HG02970 (cell line): ENCODE results near the gene CARMIL1.

Source experiments
- ATAC-seq: cut with Tn5 transposase; IDR thresholded peaks from one replicate; pipeline ENCODE4 v1.9.1; 2021; ENCODE audit warnings: mild to moderate bottlenecking, moderate library complexity, moderate number of reproducible peaks; ENCODE audit not compliant: unreplicated experiment, low FRiP score

Gene CARMIL1

DNA sequence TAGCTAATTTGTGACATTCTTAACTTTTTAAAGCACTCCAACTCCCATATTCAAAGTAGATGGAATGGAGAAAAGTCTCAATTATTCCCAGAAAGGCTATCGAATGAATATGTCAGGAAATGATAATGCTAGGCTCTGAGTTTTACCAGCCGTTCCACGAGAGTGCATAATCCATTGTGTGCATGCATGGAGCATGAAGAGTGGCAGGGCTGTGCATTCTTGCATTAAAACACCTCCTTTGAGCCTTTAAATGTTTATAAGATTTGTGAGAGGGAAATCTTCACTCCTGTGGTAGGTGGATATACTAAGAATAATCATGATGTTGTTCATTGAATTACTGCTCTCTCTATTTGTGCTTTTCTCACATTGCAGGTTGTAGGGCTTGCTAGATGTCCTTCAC lies 178.3 kb downstream of the CARMIL1 start:
- ATAC-seq = no peak

DNA sequence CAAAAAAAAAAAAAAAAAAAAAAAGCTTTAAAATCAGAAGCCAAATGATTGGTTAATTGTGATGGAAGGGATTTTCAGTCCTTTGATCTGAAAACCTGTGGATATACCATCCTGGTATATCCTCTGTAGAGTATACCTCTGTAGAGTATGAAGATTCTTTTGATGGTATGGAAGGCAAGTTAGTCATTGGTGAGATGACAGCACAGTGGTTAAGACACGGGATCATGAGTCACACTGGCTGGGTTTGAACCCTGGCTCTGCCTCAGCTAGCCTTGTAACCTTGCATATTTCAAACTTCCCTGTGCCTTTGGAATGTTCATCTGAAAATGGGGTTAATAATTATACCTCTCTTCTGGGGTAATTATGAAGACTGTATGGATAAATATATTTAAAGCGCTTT lies 179.3 kb downstream of the CARMIL1 start:
- no peak for ATAC-seq

DNA sequence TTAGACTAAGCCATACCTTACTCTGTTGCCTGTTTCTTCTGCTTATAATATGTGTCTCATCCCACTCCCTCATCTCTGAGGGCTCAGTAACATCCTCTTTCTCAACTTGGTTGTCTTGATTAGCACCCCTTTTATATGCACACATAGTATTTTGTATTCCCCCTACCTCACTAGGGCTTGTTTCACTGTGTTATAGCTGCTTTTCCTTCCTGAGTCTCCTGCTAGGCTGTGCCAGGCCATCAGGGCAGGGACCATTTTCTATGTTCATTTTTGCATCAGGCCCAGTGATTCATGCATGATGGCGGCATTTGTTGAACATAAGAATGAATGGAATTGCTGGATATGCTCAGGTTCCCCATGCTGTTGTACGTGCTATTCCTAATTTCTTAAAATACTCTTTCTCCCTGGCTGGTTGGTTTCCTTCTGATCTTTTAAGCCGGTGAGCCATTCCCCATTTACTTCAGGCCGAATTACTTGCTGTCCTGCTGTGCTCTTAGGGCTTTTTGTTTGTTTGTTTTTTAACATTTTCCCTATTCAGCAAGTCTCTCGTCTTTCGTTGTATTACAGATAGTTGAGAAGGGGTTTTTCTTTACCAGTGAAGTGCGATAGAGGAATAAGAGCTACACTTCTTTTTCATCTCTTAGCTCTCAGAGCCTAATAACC lies 183.2 kb downstream of the CARMIL1 start:
- ATAC-seq = no peak

DNA sequence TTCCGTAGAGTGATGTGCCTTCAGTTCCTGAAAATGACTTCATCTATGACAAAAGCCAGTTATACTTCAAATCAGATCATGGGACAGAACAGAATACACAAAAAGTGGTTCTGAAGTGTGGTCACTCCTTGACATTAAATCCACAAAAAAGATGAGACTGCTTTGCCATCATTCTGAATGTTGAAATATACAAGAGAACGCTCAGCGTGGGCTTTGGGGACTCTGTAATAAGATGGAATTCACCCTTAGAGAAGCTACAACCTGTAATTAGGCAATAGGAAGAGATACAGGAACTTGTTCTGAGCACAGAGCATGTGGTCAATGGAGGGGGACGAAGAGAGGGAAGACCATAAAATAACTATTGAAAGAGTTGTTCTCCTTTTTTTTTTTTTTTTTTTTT lies 184.3 kb downstream of the CARMIL1 start:
- no peak for ATAC-seq

DNA sequence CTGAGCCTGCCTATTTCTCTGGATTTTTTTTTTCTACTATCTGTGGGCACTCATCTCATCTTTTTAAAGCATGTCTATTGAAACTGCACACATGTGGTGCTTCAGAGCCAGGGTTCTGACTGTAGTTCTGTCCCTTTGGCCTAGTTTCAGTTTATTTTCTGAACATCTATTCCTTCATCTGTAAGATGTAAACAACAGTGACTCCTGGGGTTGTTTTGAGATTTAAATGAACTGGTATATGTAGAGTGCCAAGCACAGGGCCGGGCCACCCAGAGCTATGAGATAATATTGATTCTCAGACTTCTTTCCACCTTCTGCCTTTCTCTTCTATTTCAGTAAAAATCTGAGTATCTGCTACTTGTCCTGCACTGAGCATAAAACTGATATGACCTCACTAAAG lies 185.1 kb downstream of the CARMIL1 start:
- ATAC-seq = no peak

DNA sequence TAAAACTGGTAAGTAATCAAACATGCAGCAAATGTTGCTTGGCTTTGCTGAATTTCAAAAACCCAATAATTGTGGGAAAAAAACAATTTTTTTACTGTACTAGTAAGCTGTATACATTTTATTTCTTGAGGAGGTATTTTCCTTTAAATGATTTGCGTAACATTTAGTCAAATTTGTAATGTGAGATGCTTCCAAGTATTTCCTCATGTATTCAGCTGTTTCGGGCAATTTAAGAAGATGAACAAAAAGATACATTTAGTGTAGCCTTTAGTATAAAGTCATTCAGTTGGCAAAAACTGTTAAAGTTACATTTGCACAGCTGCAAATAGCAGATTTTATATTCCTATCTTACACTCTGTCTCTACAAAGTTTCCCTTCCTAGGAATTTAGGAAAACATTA lies 186.8 kb downstream of the CARMIL1 start:
- ATAC-seq = no peak

DNA sequence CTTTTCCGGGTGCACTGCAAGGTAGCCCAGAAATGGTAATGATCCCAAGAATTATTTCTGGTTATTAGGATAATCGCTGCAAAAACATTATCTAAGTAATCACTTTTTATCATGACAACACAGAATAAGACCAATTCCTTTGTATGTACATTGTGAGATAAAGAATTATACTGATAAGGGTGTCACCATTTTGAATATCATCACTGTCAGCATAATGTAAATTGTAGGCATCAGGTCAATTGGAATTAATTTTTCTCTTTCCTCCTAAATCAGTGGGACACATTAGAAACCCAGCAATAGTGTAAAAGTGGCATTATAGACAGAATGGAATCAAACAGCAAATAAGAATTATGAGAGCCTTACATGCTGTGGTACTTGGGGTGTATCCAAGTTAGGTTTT lies 189.7 kb downstream of the CARMIL1 start:
- ATAC-seq = no peak

DNA sequence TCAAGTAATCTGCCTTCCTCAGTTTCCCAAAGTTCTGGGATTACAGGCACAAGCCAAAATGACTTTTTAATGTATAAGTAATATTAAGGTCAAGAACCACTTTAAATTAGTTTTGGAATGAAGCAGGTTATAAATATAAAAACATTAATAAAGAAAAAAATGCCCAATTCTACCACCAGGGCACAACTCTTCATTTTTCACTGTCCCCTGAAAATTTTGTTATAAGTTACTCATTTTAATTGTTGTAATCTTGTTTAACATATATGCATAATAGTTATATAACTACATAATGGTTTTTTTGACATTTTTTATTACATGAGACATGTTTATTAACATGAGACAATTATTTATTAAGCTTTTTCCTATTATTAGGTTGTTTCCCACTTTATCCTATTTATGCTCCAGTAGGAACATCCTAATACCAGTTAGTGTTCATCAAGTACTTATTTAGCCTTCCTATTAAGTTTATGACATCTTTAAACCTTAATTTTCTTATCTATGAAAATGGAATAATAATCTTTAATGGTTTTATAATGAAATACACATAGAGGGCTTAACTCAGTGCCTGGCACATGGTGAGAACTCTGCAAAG lies 190.7 kb downstream of the CARMIL1 start:
- no peak for ATAC-seq

DNA sequence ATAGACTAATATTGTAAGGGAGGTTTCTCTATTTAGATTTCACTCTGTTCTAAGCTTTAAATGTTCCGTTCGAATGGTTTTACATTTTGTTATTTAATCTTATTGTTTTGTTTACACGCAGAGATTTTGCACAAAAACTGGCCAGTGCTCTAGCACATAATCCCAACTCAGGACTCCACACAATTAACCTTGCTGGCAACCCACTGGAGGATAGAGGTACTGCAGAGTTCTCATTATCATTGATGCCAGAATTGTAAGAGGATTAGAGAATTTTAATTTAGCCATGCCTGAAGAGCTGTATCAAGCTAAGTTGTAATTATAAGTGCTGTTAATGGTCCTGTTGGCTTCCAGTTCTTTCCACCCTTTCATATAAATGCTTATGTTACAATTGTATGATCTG lies 193.1 kb downstream of the CARMIL1 start:
- no peak for ATAC-seq

DNA sequence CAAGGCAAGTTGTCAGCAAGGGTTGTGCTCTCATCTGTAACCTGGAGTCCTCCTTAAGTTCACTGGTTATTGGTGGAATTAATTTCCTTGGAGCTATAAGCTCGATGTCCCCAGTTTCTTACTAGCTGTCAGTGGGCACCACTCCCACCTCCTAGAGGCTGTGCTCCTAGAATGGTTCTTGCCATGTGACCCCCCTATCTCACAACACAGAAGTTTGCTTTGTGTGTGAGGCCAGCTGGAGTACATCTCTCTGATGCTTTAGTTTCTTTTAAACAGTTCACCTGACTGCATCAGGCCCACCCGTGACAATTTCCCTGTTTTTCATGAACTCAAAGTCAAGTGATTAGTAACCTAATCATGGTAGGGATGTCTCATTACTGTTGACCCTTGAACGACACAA lies 193.7 kb downstream of the CARMIL1 start:
- no peak for ATAC-seq

DNA sequence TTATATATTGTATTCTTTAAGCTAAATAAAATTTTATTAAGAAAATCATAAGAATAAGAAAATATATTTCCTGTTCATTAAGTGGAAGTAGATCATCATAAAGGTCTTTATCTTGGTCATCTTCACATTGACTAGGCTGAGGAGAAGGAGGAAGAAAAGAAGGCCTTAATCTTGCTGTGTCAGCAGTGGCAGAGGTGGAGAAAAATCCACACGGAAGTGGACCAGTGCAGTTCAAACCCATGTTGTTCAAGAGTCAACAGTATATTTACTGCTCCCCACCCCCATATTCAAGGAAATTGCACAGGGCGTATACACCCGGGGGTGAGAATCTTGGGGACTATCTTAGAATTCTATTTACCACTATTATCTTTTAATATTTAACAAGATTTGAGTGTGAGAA lies 194.3 kb downstream of the CARMIL1 start:
- ATAC-seq = no peak

DNA sequence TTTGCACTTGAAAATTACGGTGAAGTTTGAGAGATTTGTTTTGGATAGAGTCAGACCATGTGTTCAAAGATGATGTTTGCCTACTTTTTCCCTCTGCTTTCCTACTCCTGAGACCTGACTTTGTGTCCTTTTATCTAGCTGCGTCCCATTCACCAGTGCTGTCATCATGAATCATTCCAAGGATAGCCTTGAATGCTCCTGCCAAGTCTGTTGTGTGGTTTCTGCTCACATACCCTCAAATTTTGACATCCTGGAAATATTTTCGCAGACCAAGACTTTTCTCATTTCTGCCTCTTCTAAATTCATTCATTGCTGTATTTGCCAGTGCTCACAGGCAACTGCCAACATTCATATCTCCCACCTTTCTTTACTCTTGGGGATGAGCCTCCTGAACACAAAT lies 197.0 kb downstream of the CARMIL1 start:
- no peak for ATAC-seq

DNA sequence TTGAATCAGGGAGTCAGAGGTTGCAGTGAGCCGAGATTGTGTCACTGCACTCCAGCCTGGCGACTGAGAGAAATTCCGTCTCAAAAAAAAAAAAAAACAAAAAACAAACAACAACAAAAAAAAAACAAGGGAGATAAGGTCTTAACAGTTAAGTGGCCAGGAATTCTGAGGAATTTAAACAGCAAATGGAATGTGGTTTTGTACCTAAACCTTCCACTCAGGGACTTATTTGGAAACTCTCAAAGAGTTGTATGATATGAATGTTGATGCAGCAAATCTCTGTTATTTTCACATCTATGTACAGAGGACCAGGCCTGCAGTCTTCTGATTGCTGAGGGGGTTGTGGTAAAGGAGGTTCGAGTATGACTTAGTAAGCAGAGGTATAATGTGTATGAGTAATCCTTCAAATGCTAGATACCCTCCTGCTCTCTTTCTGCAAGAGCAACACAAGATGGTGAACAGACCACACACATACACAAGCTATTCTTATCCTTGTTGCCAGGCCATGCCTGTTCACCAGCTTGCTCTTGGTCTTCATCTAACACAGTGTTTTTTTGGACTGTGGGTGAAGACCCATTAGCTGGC lies 197.9 kb downstream of the CARMIL1 start:
- no peak for ATAC-seq

DNA sequence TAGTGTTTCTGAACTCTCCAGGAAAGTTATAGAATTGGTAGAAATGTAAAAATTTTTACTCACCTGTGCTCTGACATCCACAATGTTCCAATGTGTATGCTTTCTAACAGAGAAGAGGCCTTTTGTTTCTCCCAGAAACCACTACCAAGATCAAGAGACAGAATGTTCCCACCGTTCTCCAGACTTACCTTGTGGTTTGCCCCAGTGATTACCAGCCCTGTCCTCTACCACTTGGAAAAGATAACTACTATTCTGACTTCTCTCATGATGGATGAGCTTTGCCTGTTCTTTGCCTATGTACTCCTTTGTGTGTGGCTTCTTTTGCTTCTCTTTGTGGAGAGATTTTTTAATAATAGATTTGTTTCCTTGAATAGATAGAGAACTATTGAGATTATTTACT lies 199.8 kb downstream of the CARMIL1 start:
- no peak for ATAC-seq

DNA sequence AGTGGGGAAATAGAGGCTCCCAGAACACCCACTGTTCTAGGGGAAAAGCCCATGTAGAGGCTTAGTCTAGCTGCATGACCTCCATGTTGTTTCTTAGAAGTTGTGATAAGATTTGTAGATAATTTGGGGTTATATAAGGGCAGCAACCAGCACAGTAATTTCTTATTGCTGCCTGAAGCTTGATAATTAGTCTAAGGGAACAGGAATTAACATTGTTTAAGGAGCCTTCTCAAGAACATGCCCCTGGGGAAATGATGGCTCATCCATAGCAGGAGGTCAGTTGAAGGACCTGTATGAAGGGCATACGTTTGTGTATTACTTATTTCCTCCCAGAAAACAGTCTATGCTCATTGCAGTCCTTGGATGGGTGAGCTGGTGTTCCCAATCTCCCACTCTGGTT lies 202.1 kb downstream of the CARMIL1 start:
- no peak for ATAC-seq

DNA sequence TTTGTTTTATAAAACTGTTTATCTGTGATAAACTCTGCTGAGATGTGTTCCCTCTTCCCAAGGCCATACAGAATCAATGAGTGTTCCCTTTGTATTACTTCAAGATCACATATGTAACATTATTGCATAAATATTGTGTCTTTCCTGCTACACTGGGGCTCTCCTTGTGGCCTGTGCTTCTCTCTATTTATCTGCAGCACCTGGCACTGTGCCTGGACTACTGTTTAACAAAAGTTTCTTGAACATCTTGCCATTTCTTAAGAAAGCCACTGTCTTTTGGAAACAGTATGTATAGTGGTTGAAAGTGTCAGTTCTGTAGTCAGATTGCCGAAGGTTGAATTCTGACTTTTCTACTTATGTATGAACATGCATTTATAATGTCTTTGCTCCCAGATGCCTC lies 203.8 kb downstream of the CARMIL1 start:
- ATAC-seq = no peak

DNA sequence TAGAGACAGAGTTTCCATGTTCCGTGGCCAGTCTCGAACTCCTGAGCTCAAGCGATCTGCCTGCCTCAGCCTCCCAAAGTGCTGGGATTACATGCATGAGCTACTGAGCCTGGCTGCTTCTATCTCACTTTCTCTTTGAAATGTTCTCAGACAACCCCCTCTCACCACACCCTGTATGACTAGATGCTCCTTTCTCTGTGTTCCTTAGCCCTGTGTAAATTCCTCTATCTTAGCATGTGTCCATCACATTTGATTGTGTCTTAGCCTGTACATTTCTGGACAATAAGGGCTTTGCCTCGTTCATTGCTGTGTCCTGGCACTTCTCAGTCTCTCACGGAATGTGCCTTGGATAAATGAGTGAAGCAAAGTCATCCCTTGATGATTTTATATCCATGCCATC lies 204.8 kb downstream of the CARMIL1 start:
- ATAC-seq = no peak

DNA sequence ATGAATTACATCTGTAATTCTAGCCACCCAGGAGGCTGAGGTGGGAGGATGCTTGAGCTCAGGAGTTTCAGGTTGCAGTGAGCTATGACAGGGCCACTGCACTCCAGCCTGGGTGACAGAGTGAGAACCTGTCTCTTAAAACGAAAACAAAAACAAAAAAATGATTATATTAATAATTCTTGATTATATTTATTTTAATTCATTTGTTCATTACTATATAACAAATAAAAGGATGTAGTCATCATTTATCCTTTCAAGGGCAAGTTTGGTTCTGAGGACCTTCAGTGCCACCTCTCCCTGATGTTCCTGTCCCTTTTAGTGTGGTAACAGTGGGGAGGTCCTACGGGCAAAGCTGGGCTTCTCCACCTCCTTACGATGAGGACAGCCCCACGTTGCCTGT lies 205.7 kb downstream of the CARMIL1 start:
- no peak for ATAC-seq

DNA sequence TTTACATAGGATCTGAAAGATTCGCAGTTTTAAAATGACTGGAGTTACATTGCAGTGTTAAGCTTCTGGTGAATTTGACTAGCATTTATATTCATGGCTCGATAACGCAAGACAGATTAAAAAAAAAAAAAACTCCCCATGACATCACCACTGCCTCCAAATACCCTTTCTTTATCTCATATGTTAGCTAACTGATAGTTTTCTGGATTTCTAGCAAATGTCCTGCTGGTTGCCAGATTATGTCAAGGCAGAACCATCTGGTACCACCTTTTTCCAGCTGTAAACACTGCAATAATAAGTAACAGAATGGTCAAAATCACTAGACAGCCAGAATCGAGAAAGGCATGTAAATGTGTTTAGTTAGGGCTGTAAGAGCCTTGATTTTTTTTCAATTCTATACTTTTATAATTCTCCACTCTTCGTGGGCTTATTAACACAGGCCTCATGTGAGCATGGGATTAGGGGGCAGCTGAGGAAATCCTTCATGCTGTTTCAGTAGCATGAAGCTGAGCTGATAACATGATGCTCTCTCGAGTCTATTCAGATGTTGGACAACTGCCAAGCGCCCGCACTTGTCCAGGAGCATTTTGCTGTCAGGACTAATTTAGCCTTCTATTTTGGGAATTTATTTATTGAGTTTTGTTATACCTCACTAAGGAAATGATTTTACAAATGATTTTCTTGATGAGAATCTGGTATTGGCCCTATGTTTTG lies 206.8 kb downstream of the CARMIL1 start:
- no peak for ATAC-seq

DNA sequence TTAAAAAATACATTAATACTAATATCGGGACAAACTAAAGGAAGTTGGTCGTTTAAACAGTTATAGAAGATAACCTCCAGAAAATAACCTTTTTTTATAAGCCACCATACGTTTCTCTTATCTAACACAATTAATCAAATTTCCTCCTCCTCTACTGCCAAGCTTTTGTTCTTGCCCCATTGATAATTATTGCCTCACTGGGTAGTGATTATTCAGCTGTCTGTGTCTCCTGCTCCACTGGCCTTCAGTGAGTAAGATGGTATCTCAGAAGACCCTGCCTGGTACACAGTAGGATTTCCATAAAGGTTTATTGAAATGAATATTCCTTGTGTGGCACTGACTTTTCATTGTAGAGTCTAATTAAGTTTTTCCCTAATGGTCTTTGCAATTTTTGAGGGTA lies 207.4 kb downstream of the CARMIL1 start:
- no peak for ATAC-seq

DNA sequence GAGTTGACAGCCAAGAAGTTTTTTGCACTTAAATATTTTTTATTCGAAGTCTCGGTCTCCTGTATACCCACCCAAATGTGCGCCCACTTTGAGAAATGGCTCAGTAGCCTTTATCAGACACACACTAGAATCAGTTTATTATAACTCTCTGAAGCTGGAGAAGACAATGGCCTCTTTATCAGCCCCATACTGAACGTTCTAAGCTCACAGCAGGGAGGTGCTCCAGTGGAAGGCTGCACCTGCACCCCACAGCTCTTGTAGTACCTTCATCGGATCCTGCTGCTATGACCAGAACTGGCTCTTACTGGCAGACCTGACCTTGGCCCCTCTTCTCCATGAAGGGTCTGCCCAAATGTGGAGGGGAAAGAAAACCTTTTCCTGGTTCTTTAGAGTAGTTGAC lies 207.8 kb downstream of the CARMIL1 start:
- no peak for ATAC-seq

DNA sequence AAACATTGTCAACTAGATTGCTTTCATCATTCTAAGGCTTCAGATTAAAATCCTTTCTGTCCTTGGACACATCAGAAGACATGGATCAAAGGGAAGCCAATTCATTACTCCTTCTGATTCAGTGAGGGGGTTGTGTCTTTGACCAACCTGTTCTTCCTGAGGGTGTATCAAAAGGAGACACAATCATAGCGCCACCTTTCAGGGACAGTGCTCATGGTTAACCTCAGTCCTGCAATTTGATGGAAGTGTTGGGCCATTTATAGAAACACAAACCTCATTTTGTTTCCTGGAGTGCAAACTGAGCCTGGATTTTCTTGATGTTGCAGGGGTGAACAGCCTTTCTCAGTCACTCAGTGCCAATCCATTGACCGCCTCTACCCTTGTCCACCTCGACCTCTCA lies 209.0 kb downstream of the CARMIL1 start:
- no peak for ATAC-seq
